ENCODE data around the gene PPP1CB. TPM values are rescaled to one million over a fixed set of nuclear protein-coding genes. Genes with fewer than 3 reads are reported as not detected.

The PPP1CB gene
- total and polyA plus RNA-seq, 9 donors = 90.9 to 421 (median 272) TPM

DNA sequence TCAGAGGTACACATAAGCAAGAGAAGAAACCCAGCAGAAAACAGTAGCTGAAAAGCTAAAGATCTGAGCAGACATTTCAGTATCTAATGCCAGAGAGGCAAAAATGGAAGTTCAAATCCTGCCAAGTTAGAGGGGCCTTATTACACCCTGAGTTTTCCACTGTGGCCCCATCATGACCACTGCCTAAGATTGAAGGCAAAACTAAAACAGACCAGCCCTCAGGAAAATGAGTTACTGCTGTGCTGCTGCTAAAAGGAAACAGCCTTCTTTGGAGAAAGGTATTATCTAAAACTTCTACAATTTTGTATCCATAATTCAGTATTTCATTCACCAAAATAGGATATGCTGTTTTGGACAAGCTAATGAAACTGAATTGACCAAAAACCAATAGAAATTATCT, 16.8 kb downstream of the PPP1CB start:
- Histone ChIP-seq H3K4me1 (ENCODE audit: insufficient read depth) (peaks cover 12% of the 10 kb centered on the region), H3K27ac (no peak overlapping the region)

DNA sequence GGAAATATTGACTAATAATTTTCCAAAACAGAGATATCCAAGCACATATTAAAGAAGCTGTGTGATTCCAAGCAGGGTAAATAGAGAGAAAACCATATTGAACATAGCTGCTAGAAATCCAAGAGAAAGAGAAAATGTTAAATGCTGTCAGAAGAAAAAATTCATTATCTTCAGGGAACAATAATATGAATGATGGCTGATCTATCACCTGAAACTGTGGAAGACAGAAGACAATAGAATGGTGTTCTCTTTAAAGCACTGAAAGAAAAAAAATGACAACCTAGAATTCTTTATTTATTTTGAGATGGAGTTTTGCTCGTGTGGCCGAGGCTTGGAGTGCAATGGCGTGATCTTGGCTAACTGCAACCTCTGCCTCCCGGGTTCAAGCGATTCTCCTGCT, 17.3 kb downstream of the PPP1CB start:
- DNase-seq = no peak
- H3K27me3 ChIP-seq = no peaks in the 10 kb centered on the region
- no peak overlapping the region for H3K4me3 ChIP-seq
- H3K27ac ChIP-seq = no peak overlapping the region
- no peaks in the 10 kb centered on the region for H3K36me3 ChIP-seq
- 91 to 94% (median 93%) methylated on average over 5 of the region's 5 CpGs for WGBS, 3 donors
- no peaks in the 10 kb centered on the region for H3K9me3 ChIP-seq
- TF ChIP-seq EP300 (IDR thresholded peaks at IDR 0.05) (no peak), POLR2A (IDR thresholded peaks at IDR 0.05) (no peak)
- TF ChIP-seq, protein P1, sequence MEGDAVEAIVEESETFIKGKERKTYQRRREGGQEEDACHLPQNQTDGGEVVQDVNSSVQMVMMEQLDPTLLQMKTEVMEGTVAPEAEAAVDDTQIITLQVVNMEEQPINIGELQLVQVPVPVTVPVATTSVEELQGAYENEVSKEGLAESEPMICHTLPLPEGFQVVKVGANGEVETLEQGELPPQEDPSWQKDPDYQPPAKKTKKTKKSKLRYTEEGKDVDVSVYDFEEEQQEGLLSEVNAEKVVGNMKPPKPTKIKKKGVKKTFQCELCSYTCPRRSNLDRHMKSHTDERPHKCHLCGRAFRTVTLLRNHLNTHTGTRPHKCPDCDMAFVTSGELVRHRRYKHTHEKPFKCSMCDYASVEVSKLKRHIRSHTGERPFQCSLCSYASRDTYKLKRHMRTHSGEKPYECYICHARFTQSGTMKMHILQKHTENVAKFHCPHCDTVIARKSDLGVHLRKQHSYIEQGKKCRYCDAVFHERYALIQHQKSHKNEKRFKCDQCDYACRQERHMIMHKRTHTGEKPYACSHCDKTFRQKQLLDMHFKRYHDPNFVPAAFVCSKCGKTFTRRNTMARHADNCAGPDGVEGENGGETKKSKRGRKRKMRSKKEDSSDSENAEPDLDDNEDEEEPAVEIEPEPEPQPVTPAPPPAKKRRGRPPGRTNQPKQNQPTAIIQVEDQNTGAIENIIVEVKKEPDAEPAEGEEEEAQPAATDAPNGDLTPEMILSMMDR (IDR thresholded peaks at IDR 0.05) = no peak
- H3K4me1 ChIP-seq (ENCODE audit: insufficient read depth) = peaks cover 9% of the 10 kb centered on the region
- intact Hi-C loops (cut with DNase I) = no loop called here

More for the DNA sequence above, 16.8 kb downstream of the PPP1CB start:
- H3K9me3 ChIP-seq = no peaks in the 10 kb centered on the region
- DNase-seq = no peak
- H3K27me3 ChIP-seq = no peaks in the 10 kb centered on the region
- intact Hi-C loops (cut with DNase I) = no loop called here
- TF ChIP-seq POLR2A (IDR thresholded peaks at IDR 0.05) (no peak), EP300 (IDR thresholded peaks at IDR 0.05) (no peak)
- TF ChIP-seq, protein P1 (IDR thresholded peaks at IDR 0.05) = no peak
- H3K36me3 ChIP-seq = no peaks in the 10 kb centered on the region
- H3K4me3 ChIP-seq = no peak overlapping the region

DNA sequence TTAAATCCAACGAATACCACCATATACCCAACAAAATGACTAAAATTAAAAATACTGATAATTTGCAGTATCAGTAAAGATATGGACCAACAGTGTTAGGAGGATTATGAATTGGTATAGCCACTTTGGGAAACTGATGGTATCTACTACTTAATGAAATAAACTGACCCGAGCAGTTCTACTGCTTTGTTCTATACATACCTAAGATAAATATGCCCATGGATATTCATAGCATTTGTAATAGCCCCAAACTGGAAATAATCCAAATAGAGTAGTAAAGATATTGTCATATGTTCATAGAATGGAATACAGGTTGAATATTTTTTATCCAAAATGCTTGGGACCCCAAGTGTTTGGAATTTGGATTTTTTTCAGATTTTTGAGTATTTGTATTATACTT, 20.7 kb downstream of the PPP1CB start:
- H3K36me3 ChIP-seq = no peaks in the 10 kb centered on the region
- 85 to 90% (median 89%) methylated on average over 2 of the region's 2 CpGs for WGBS, 3 donors
- peaks cover 14% of the 10 kb centered on the region for H3K4me1 ChIP-seq (ENCODE audit: insufficient read depth)
- no peak for TF ChIP-seq POLR2A (IDR thresholded peaks at IDR 0.05)
- TF ChIP-seq, protein P1 (IDR thresholded peaks at IDR 0.05) = no peak
- TF ChIP-seq EP300 (IDR thresholded peaks at IDR 0.05) = no peak
- H3K27ac ChIP-seq = no peak overlapping the region
- intact Hi-C loops (cut with DNase I) = no loop called here
- H3K9me3 ChIP-seq = no peaks in the 10 kb centered on the region
- H3K27me3 ChIP-seq = no peaks in the 10 kb centered on the region
- no peak overlapping the region for H3K4me3 ChIP-seq
- no peak for DNase-seq

GRCh38 chr2:28776471-28776870, 24.8 kb downstream of the PPP1CB start:
- no peak for TF ChIP-seq POLR2A (IDR thresholded peaks at IDR 0.05)
- TF ChIP-seq EP300 (IDR thresholded peaks at IDR 0.05) = no peak
- TF ChIP-seq, protein P1 (IDR thresholded peaks at IDR 0.05) = no peak
- peaks cover 8% of the 10 kb centered on the region for H3K4me1 ChIP-seq (ENCODE audit: insufficient read depth)
- H3K9me3 ChIP-seq = no peaks in the 10 kb centered on the region
- no peaks in the 10 kb centered on the region for H3K36me3 ChIP-seq
- no peak overlapping the region for H3K27ac ChIP-seq
- no peak overlapping the region for H3K4me3 ChIP-seq
- intact Hi-C loops (cut with DNase I) = no loop called here
- no peak for DNase-seq
- WGBS, 3 donors = 60 to 80% (median 68%) methylated on average over 6 of the region's 6 CpGs
- no peaks in the 10 kb centered on the region for H3K27me3 ChIP-seq

GRCh38 chr2:28778392-28778791, 26.8 kb downstream of the PPP1CB start:
- H3K27ac ChIP-seq = no peak overlapping the region
- H3K27me3 ChIP-seq = no peaks in the 10 kb centered on the region
- no peak for DNase-seq
- H3K4me1 ChIP-seq (ENCODE audit: insufficient read depth) = peaks cover 4% of the 10 kb centered on the region
- TF ChIP-seq POLR2A (IDR thresholded peaks at IDR 0.05) (no peak), EP300 (IDR thresholded peaks at IDR 0.05) (no peak)
- TF ChIP-seq, protein P1 (IDR thresholded peaks at IDR 0.05) = no peak
- H3K9me3 ChIP-seq = no peaks in the 10 kb centered on the region
- WGBS, 3 donors = 87 to 88% (median 87%) methylated on average over 5 of the region's 5 CpGs
- intact Hi-C loops (cut with DNase I) = no loop called here
- H3K4me3 ChIP-seq = no peak overlapping the region
- H3K36me3 ChIP-seq = no peaks in the 10 kb centered on the region

Data from ovary (tissue), 9 donors.